K562 (cell line): ENCODE data around the gene APEX1.

ENCODE experiments used
- ZNF274 ChIP-seq: IDR thresholded peaks from 2 replicates; pipeline ENCODE4 v1.6.1; 2011; ENCODE audit warnings: low read depth, mild to moderate bottlenecking, low read length, moderate library complexity, borderline replicate concordance
- ZNF76 ChIP-seq: fragments of 250-450 bp; sonication (Bioruptor Pico); IDR thresholded peaks from 2 replicates; pipeline ENCODE4 v1.4.0; 2020; ENCODE audit warnings: mild to moderate bottlenecking, moderate library complexity, borderline replicate concordance

DNA sequence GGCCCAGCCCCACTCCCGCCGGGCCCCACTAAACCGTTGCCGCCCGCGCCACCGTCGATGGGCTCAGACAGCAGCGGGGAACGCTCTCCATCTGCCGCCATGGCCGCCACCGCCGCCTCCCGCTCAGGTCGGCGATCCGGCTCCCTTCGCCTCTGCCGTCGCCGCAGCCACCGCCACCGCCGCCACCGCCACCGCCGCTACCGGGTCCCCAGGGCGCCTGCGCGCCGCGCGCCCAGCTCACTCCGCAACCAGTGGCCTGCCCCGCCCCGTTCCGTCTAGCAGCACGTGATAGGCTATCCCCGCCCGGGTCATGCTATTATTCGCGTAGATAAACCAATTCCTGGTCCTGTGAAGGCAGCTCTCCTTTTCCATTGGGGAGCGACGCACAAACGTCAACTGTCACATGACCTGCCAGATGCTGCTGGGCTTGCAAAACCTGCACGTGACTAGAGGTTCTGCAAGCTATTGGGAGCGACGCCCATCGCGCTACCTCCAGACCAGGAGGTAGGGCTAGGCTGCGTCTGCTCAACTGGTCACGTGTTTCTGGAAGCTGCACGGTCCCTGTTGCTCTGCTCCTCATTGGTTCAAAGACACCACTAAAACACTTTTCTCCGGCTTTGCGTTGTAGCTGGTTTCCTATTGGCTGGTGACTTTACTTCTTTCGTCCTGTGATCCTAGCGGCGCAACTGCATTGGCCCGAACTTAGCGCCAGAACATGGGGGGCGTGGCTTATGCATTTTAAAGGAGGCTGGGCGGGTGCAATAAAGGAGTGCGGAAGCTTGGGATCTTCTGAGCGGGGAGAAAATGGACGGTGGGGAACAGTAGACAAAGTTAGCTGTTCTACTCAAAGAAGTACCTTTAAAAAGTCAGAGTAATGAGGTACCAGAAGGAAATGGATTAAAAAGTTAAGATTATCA lies 6.5 kb downstream of the APEX1 start, which contains the start of gene PIP4P1:
- TF ChIP-seq ZNF274 (no peak), ZNF76 (CRISPR knock-in tag) (no peak)
